ENCODE data around the gene GGTLC3.
"Not testable (repeated sequence)": the region's sequence is repeated elsewhere in the genome, so short reads cannot be mapped to it uniquely, and the experiment has no call there.

GGTLC3 gene

DNA sequence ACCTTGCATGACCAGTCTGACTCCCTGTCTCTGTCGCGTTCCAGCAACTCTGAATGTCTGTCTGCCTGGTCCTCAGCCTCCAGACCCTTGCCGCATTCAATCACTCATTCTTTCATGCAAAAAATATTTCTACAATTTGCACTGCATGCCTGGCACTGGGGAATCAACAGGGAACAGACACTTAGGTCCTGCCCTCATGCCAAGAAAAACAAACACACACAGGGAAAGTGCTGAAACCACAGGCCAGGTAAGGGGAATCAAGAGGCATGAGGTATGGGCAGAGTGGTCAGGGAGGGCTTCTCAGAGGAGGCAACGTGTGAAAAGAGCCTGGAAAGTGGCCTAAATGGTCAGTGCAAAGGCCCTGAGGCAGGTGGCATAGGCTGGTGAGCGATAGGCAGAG is at the start of gene GGTLC3:
GGTLC3 (minus strand) TSS at position 101 of the 400 bp plus-strand sequence. CDS start 264 bp downstream, outside the sequence.
- in situ Hi-C loops (cut with HindIII; ENCODE audit: low sequenced_read_pairs), result not testable (repeated sequence)

DNA sequence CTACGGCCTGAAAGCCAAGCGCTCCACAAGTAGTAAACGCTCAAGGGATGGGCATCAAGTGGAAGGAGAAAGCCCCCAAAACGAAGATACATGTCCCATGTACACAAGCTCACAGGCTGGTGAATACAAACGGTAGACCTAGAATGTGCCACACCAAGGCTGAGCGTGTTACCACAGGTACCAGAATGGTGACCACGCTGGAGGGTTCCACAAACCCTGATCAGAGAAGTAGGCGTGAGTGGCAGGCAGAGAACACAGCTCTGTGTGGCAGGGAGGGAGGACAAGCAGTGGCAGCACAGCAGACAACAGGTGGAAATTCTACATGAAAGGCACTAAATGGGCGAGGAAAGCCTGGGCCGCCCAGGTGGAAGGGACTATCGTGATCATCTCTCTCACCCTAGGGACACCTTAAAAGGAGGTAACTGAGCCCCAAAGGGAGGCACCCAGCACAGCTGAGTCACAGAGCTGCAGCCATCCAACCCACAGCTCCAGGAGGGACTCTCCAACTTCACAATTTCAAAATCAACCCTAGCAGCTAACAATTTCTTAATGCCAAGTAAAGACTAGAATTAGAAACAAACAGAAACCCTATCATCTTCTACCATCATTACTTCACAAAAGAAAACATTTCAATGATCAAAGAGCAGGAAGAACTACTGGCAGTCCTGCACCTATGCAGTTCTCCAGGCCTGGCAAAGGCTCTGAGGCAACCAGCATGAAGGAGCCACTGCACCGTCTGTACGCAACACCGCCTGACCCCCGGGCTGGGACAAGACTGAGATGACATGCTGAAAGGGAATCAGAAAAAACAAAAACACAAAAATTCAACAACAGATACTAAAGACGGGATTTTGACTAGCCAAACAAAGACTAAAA is 42.4 kb upstream of the GGTLC3 start:
- in situ Hi-C loops (cut with HindIII; ENCODE audit: low sequenced_read_pairs), result not testable (repeated sequence)

DNA sequence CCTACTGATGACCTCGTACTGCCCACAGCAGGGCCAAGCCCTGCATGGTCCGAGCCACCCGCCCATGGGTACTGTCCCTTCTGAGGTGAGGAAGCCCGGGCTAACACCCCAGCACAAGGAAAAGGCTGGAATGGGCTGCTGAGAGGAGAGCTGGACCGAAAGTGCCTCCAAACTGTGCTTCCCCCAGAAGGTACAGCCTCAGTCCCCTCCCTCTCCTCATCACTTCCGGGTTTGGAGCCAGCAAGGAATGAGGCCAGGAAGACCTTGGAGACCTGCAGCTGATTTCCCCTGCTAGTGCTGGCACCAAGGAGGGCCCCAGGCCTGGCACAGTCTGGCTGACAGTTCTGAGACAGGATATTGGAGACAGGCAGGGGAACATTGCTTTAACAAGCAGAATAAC is 41.0 kb upstream of the GGTLC3 start:
- in situ Hi-C loops (cut with HindIII; ENCODE audit: low sequenced_read_pairs), result not testable (repeated sequence)

GRCh38 chr22:18558516-18558915 is 40.6 kb upstream of the GGTLC3 start:
- in situ Hi-C loops (cut with HindIII; ENCODE audit: low sequenced_read_pairs), result not testable (repeated sequence)

GRCh38 chr22:18554280-18555256 is 36.6 kb upstream of the GGTLC3 start:
- in situ Hi-C loops (cut with HindIII; ENCODE audit: low sequenced_read_pairs), result not testable (repeated sequence)

GRCh38 chr22:18552839-18553597 is 35.1 kb upstream of the GGTLC3 start:
- in situ Hi-C loops (cut with HindIII; ENCODE audit: low sequenced_read_pairs), result not testable (repeated sequence)

DNA sequence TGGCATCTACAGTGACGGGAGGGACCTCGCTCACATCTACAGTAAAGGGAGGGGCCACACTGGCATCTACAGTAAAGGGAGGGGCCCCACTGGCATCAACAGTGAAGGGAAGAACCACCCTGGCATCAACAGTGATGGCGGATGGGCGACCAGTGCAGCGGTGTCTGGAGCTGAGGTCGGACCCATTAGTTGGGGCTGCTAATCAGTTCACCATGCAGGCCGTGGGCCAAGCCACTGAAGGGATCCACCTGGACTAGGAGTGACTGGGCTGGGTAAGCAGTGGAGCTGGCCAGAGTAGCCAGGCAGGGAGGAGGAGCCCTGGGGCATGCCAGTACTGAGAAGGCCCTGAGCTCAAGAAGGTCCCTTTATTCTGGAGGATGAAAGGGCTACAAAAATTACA is 33.1 kb upstream of the GGTLC3 start:
- in situ Hi-C loops (cut with HindIII; ENCODE audit: low sequenced_read_pairs), result not testable (repeated sequence)

DNA sequence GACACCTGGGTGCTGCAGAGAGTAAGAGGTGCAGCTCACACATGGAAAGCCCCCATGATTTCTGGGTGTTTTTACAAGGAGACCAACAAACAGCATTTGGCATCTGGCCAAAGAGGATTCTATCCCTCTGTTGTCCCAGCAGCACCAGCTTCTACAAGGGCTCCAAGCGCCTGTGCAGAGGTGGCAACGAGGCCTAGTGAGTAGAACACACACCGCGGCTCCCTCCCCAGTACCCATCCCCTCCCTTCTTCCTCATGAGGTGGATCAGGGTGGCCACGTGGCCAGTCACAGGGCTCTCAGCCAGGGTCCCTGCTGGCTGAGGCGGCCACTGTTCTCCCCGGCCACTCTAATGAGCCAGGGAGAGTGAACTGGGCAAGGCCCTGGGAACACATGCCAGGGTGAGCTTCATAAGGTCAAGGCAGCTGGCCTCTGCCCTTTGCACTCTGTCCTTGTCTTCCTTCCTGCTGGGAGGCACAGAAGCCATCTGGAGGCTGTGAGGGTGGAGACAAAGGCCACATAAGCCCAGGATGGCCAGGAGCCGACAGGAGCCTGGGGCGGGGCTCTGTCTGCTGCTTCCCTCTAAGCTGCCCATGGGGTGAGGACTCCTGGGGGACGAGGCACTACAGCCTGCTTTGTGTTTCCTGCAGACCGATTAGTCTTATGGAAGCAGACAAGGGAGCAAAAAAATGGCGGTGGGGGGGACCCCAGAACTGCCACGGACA is 31.7 kb upstream of the GGTLC3 start:
- in situ Hi-C loops (cut with HindIII; ENCODE audit: low sequenced_read_pairs), result not testable (repeated sequence)

- in situ Hi-C loops (cut with HindIII; ENCODE audit: low sequenced_read_pairs), result not testable (repeated sequence)
Observed at GRCh38 chr22:18544615-18545014, 26.7 kb upstream of the GGTLC3 start.

DNA sequence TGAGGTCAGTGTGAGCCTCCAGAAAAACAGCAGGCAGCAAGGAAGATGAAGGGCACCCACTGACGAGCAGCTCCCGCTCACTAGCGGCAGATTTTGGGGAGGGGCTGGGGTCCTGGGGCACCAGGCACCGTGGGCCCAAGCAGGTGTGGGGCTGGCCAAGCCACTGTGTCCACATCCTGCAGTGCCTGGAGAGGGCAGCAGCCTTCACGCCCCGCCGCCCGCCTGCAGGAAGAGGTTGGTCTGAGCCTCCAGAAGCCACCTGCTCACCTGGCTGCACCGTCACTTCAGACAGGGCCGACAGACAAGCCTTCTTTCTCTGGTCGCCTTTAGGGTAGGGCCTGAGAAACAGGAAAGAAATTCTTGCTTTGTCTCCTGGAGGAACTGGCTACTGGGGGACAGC is 25.4 kb upstream of the GGTLC3 start:
- in situ Hi-C loops (cut with HindIII; ENCODE audit: low sequenced_read_pairs), result not testable (repeated sequence)

- in situ Hi-C loops (cut with HindIII; ENCODE audit: low sequenced_read_pairs), result not testable (repeated sequence)
Observed at GRCh38 chr22:18539994-18540393, 22.0 kb upstream of the GGTLC3 start.

GRCh38 chr22:18534315-18534714 is 16.4 kb upstream of the GGTLC3 start:
- in situ Hi-C loops (cut with HindIII; ENCODE audit: low sequenced_read_pairs), result not testable (repeated sequence)

DNA sequence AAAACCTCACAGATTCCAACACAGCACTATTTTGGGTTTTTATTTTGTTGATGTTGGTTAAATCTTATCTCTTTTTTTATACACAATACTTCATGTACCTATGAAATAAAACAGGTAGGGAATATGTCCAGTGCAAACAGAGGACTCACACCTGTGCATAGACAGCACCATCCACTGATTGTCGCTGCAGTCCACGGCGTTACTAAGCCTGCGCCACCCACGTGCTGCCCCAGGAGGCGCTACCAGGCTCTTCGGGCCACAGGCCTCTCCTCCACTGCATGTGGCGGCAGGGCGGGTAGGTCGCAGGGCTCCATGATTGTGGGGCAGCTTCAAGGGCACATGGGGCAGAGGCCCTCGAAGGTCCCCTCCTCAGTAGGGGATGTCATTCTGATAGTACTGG is 15.7 kb upstream of the GGTLC3 start:
- in situ Hi-C loops (cut with HindIII; ENCODE audit: low sequenced_read_pairs), result not testable (repeated sequence)

GRCh38 chr22:18529416-18530145 is 11.6 kb upstream of the GGTLC3 start:
- in situ Hi-C loops (cut with HindIII; ENCODE audit: low sequenced_read_pairs), result not testable (repeated sequence)

- in situ Hi-C loops (cut with HindIII; ENCODE audit: low sequenced_read_pairs), result not testable (repeated sequence)
Observed at GRCh38 chr22:18528597-18529415, 10.8 kb upstream of the GGTLC3 start.

DNA sequence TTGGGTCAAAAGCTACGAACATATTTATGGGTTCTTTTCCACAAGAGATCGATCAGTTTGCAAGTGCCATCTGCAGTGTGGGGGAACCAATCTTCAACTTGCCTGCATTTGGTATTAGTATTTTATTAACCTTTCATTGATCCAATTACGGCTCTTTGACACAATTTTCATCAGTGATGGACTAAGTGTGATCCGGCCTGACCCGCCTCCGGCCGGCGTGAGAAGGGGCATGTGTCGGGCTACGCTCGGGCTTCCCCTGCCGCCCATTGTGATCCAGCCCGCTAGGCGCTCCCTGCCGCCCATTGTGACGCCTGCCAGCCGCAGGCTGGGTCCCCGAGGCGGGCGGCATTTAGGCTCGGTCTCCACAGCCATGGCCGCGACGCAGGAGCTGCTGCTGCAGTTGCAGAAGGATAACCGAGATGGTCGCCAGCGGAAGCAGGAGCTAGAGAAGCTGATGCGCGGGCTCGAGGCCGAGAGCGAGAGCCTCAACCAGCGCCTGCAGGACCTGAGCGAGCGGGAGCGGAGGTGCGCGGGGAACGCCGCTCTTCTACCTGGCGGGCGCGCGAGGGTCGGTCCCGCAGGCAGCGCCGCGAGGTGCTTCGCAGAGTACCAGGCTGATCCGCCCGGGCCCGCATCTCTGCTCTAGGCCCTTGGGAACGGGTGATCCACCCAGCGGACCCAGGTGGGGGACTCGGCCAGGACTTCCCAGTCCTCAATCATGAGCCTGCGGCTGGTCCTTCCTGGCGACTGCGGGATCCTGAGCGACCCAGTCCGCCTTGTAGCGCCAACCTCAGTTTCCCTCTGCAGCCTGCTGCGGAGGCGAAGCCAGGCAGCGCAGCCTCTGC is 10.0 kb upstream of the GGTLC3 start, which contains the start of gene TMEM191B:
TMEM191B (plus strand) TSS at position 51 of the 845 bp plus-strand sequence; CDS start at position 230, 179 bp downstream.
- in situ Hi-C loops (cut with HindIII; ENCODE audit: low sequenced_read_pairs), result not testable (repeated sequence)

GRCh38 chr22:18523328-18523727 is 5.4 kb upstream of the GGTLC3 start:
- in situ Hi-C loops (cut with HindIII; ENCODE audit: low sequenced_read_pairs), result not testable (repeated sequence)

All from DLD1 (cell line).